ENCODE results near the gene COL13A1. TPM values are rescaled to one million over a fixed set of nuclear protein-coding genes. Genes with fewer than 3 reads are reported as not detected.

COL13A1 gene
- total and polyA plus RNA-seq, 2 of the 8 experiments (the other 6 are each of a cell fraction or from before 2014, with no cell fraction given): 2.6 to 5.2 TPM

DNA sequence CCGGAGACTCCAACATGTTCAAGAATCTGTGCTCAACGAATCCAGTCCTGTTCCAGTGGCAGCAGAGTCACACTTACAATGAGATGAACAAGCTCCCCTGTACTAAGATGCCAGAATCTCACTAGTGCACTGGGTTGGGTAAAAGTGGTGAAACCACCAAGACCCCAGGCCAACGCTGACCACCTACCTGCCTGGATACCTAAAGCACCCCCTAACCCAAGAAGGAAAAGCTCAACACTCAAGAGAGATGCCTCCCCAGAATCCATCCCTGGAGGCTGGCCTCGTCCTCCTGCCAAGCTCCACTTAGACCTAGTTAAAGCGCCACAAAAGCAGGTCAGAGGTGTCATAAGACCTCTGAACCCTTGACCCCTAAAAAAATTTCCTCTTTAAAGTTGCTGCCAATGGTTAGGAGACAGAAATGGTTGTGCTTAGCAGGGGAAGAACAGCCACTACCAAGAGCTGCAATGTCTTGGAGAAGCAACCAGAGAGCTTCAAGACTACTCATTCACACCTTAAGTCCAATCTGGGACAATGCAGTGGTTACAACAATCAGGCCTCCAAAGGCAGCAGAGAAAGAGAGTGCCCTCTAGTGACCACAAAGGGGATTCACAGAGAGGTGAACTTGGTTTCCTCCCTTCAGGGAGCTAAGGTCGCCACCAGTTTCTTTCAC, 156.3 kb downstream of the COL13A1 start:
- H3K18ac ChIP-seq (ENCODE audit: extremely low read depth, low read length): no peak overlapping the region
- H2AFZ ChIP-seq (ENCODE audit: low read length): no peak overlapping the region
- H3K23me2 ChIP-seq (ENCODE audit: low read depth, low read length): 0 out of 2 replicates have a peak, but pooled peaks cover 1% of the 10 kb centered on the region
- H2AK5ac ChIP-seq (ENCODE audit: low read depth, low read length): 0 out of 2 replicates have a peak overlapping the region, but pooled peaks have one; percentile 32
- H2BK5ac ChIP-seq (ENCODE audit: low read depth, low read length): no peak overlapping the region
- H3K36me3 ChIP-seq (ENCODE audit: control insufficient read depth in 2 of 4, insufficient read depth in 4 of 4, low read length in 3 of 4): no peaks in the 10 kb centered on the region
- no peak overlapping the region for H3K4me2 ChIP-seq (ENCODE audit: insufficient read depth in 1 of 2, low read depth in 2 of 2, low read length in 2 of 2)
- WGBS, 2 experiments (ENCODE audit: extremely low coverage in 1 of 2, insufficient coverage in 1 of 2, insufficient read length in 1 of 2, insufficient replicate concordance in 2 of 2, low coverage in 1 of 2, low lambda C conversion rate in 2 of 2, missing lambda C conversion rate in 1 of 2): 80% methylated on average over 6 of the region's 6 CpGs; no CpG with 5 or more reads in 1 of the 2 experiments
- no peak overlapping the region for H3K23ac ChIP-seq (ENCODE audit: insufficient read length)
- H4K20me1 ChIP-seq (replicated peaks in 1 of 2; ENCODE audit: control insufficient read depth in 1 of 2, insufficient read depth in 2 of 2, low read length in 2 of 2): no peaks in the 10 kb centered on the region
- peaks cover 0 to 13% (median 5%) of the 10 kb centered on the region in 4 experiments; a peak in 3 of 7 replicates for H3K27me3 ChIP-seq (replicated peaks in 1 of 4; ENCODE audit: control insufficient read depth in 3 of 4, extremely low read depth in 1 of 4, insufficient read depth in 3 of 4, low read length in 3 of 4)
- H4K8ac ChIP-seq (ENCODE audit: extremely low read depth, insufficient read depth, low read length): no peak overlapping the region
- no peak for DNase-seq (ENCODE audit: low read depth in 1 of 2, low spot score in 2 of 2)
- H2BK15ac ChIP-seq (ENCODE audit: low read length): no peak overlapping the region
- H3K4ac ChIP-seq (replicated peaks; ENCODE audit: insufficient read length, low read depth, low read length): no peak overlapping the region
- no peak overlapping the region for H4K5ac ChIP-seq (ENCODE audit: insufficient read length, low read depth, low read length)
- TF ChIP-seq TAF1 (IDR thresholded peaks at IDR 0.05; ENCODE audit: low read depth, low read length) (no peak), RAD21 (IDR thresholded peaks at IDR 0.05 in 1 of 2, conservative IDR thresholded peaks at IDR 0.05 in 1 of 2; ENCODE audit: low read depth in 2 of 2, low read length in 2 of 2) (peak; percentile 83 to 88), HDAC6 (IDR thresholded peaks at IDR 0.05; ENCODE audit: low read depth, low read length) (no peak), CTCF (IDR thresholded peaks at IDR 0.05; ENCODE audit: control extremely low read depth in 1 of 3, insufficient read depth in 1 of 3, low read depth in 1 of 3, low read length in 3 of 3) (peak; percentile 43 to 93 (median 87)), TBP (IDR thresholded peaks at IDR 0.05; ENCODE audit: low read depth, low read length) (peak; percentile 48; the same call in 1 of the 2 replicates)
- TF ChIP-seq, protein P1, sequence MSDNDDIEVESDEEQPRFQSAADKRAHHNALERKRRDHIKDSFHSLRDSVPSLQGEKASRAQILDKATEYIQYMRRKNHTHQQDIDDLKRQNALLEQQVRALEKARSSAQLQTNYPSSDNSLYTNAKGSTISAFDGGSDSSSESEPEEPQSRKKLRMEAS (IDR thresholded peaks at IDR 0.05): 0 out of 2 replicates have a peak, but pooled peaks have one; percentile 38
- TF ChIP-seq, protein P2, sequence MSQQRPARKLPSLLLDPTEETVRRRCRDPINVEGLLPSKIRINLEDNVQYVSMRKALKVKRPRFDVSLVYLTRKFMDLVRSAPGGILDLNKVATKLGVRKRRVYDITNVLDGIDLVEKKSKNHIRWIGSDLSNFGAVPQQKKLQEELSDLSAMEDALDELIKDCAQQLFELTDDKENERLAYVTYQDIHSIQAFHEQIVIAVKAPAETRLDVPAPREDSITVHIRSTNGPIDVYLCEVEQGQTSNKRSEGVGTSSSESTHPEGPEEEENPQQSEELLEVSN (IDR thresholded peaks at IDR 0.05): peak; percentile 57
- H3K56ac ChIP-seq (replicated peaks; ENCODE audit: insufficient read length, low read depth, low read length): no peak overlapping the region
- FAIRE-seq: peak; percentile 95
- no peak overlapping the region for H3K9ac ChIP-seq (replicated peaks in 1 of 4; ENCODE audit: extremely low read depth in 1 of 4, low read depth in 3 of 4, low read length in 3 of 4)
- H3K79me1 ChIP-seq (ENCODE audit: low read depth, low read length): no peaks in the 10 kb centered on the region
- ChIA-PET CTCF (ENCODE audit: partially characterized antibody) (interaction anchor here (0.6 to 8.4 kb wide), 78 partner anchors 10 to 532 kb away, joined by 3 to 94 read pairs (median 5); partner anchors contain the start of gene TYSND1), POLR2A (ENCODE audit: partially characterized antibody) (no interaction called here)
- H2BK12ac ChIP-seq (ENCODE audit: low read depth, low read length): no peak overlapping the region
- H3K4me3 ChIP-seq (ENCODE audit: extremely low read depth in 1 of 4, insufficient read depth in 2 of 4, low read depth in 3 of 4, low read length in 4 of 4): no peak overlapping the region
- H3K27ac ChIP-seq (ENCODE audit: low read depth, low read length): no peak overlapping the region
- H3K14ac ChIP-seq (ENCODE audit: insufficient read length): no peak overlapping the region
- no peak overlapping the region for H4K91ac ChIP-seq (replicated peaks; ENCODE audit: insufficient read length, low read length)
- H2BK20ac ChIP-seq (ENCODE audit: low read length): no peak overlapping the region
- no peaks in the 10 kb centered on the region for H3K9me3 ChIP-seq (ENCODE audit: insufficient read depth in 2 of 2, low read depth in 1 of 2, low read length in 1 of 2)
- no peak overlapping the region for H2BK120ac ChIP-seq (replicated peaks; ENCODE audit: low read depth, low read length)
- no peaks in the 10 kb centered on the region for H3K79me2 ChIP-seq (ENCODE audit: control insufficient read depth in 1 of 2, insufficient read depth in 2 of 2, low read length in 2 of 2)
- peaks cover 2 to 9% (median 3%) of the 10 kb centered on the region in 4 experiments; a peak in 6 of 7 replicates for H3K4me1 ChIP-seq (replicated peaks in 1 of 4; ENCODE audit: control insufficient read depth in 3 of 4, insufficient read depth in 4 of 4, low read length in 3 of 4)

All from H1 (cell line).